SIG-M5 treated with dmso at 0.1 percent for 504 hours (cell line): ENCODE measurements around the gene AKR1D1.
"Not testable (repeated sequence)": the region's sequence is repeated elsewhere in the genome, so short reads cannot be mapped to it uniquely, and the experiment has no call there.

ENCODE experiments used
- DNase-seq: peaks from one replicate; lab custom pipeline; 2025; ENCODE audit not compliant: unreplicated experiment; lab: John Stamatoyannopoulos, UW

The AKR1D1 gene

GRCh38 chr7:138116892-138117291 lies 40.6 kb downstream of the AKR1D1 start:
- DNase-seq: no peak

- no peak for DNase-seq
These were observed 44.0 kb downstream of the AKR1D1 start for GRCh38 chr7:138120140-138120827.

- DNase-seq: no peak
These were observed 45.9 kb downstream of the AKR1D1 start for GRCh38 chr7:138122162-138122561.

GRCh38 chr7:138125119-138125518 lies 48.9 kb downstream of the AKR1D1 start:
- DNase-seq: no peak

GRCh38 chr7:138125598-138126111 lies 49.4 kb downstream of the AKR1D1 start:
- peak; percentile 71 for DNase-seq

GRCh38 chr7:138126928-138127327 lies 50.7 kb downstream of the AKR1D1 start:
- no peak for DNase-seq

- no peak for DNase-seq
These were observed 51.7 kb downstream of the AKR1D1 start for GRCh38 chr7:138127996-138128395.

- no peak for DNase-seq
These were observed 53.4 kb downstream of the AKR1D1 start for GRCh38 chr7:138129551-138130165.

- no peak for DNase-seq
These were observed 61.3 kb downstream of the AKR1D1 start for GRCh38 chr7:138137423-138138171.

GRCh38 chr7:138138244-138138643 lies 62.0 kb downstream of the AKR1D1 start:
- no peak for DNase-seq

GRCh38 chr7:138142583-138143201 lies 66.4 kb downstream of the AKR1D1 start:
- DNase-seq: no peak

- no peak for DNase-seq
These were observed 68.7 kb downstream of the AKR1D1 start for GRCh38 chr7:138144958-138145357.

GRCh38 chr7:138146221-138146620 lies 70.0 kb downstream of the AKR1D1 start:
- DNase-seq: not testable (repeated sequence)

- DNase-seq: not testable (repeated sequence)
These were observed 70.8 kb downstream of the AKR1D1 start for GRCh38 chr7:138146757-138147734.

- DNase-seq: no peak
These were observed 75.7 kb downstream of the AKR1D1 start for GRCh38 chr7:138151731-138152577.

GRCh38 chr7:138154661-138155060 lies 78.4 kb downstream of the AKR1D1 start:
- no peak for DNase-seq

GRCh38 chr7:138157702-138158101 lies 81.4 kb downstream of the AKR1D1 start:
- no peak for DNase-seq

- no peak for DNase-seq
These were observed 82.7 kb downstream of the AKR1D1 start for GRCh38 chr7:138158739-138159528.
